LoVo (cell line): ENCODE measurements around the gene NDUFAF3.
"Not testable (repeated sequence)": the region's sequence is repeated elsewhere in the genome, so short reads cannot be mapped to it uniquely, and the experiment has no call there.

Source experiments
- DNase-seq: peaks from one replicate; pipeline ENCODE4 v3.0.0-alpha.2; 2016; ENCODE audit warnings: low spot score

NDUFAF3 gene

GRCh38 chr3:48999085-48999858 is 22.6 kb upstream of the NDUFAF3 start:
- no peak for DNase-seq

GRCh38 chr3:49001155-49001554 is 20.8 kb upstream of the NDUFAF3 start:
- DNase-seq: no peak

DNA sequence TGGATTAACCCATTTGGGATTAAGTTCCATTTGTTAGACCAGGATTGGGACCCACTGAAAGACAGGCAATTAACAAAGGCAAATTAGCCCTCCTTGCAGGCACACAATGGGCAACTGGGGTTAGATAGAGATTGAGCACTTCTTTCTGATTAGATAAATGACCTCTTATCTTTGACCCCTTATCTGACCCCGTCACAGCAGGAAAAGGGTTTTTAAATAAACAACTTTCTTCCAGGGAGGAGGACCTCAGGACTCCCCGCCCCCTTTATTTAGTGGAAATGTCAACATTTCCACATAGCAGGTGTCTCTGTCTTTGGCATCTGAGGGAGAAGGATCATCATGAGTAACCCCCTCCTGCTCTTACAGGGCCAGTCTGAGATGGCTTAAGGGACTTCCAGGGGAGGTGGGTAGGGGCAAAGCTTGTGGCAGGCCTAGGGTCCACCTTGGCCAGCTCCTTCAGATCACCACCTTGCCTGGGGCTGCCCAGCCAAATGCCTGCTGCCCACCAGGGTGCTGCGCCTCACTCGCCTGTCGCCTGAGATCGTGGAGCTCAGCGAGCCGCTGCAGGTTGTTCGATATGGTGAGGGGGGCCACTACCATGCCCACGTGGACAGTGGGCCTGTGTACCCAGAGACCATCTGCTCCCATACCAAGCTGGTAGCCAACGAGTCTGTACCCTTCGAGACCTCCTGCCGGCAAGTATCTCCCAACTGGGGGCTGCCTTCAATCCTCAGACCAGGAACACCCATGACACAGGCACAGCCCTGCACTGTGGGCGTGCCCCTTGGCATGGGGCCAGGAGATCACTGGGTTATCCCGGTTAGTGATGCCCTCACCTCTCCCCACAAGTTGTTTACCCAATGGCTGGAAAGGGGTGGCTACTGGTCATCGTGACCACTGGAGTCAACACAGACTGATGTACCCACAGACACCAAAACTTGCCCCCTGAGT is 17.3 kb upstream of the NDUFAF3 start:
- DNase-seq: peak; percentile 47

GRCh38 chr3:49005303-49005680 is 16.6 kb upstream of the NDUFAF3 start:
- DNase-seq: no peak

GRCh38 chr3:49005998-49006397 is 15.9 kb upstream of the NDUFAF3 start:
- DNase-seq: no peak

DNA sequence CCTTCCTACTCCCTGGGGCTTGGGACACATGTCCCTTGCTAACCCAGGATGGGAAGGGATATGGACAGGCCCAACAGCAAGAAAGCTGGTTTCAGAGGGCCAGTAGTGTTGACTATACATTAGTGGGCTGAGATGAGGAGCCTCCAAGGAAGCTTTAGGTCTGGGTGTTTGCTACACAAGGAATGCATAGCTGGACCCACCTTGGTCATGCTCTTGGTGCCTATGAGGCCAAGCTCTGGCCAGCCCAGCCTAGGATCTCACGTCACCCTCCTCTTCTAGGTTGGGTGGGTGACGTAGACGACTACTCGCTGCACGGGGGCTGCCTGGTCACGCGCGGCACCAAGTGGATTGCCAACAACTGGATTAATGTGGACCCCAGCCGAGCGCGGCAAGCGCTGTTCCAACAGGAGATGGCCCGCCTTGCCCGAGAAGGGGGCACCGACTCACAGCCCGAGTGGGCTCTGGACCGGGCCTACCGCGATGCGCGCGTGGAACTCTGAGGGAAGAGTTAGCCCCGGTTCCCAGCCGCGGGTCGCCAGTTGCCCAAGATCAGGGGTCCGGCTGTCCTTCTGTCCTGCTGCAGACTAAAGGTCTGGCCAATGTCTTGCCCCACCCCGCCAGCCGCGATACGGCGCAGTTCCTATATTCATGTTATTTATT is 15.4 kb upstream of the NDUFAF3 start:
- DNase-seq: no peak

DNA sequence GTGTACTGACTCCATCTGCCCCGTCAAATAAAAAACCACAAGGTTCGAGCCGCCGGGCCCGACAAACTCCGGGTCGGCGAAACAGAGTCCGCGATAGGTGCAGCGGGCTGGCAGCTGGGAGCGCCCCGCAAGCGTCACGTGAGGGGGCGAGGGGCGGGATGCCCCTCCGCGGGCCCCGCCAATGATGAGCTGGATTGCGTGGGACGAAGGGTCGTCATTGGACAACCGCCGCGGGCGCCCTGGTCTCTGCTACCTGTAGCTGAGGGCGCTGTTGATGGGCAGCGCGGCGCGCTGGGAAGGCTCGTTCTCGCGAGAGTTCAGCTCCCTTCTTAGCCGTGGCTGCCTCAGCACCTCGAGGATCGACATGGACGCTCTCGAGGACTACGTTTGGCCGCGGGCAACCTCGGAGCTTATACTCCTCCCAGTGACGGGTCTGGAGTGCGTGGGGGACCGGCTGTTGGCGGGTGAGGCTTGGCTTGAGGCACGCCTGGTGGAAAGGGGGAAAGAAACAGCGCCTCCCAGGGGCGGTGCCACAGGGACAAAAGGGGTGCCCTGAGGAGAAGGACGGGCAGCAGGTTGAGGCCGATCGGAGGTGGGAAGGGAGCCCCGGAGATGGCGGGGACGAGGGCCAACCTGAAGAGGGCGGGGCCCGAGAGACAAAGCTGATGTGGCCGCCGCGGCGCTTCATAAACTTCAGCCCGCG is 14.7 kb upstream of the NDUFAF3 start, which contains the start of gene WDR6:
WDR6 (plus strand) TSS at position 324 of the 703 bp plus-strand sequence; CDS start at position 365, 41 bp downstream.
- DNase-seq: peak; percentile 99

DNA sequence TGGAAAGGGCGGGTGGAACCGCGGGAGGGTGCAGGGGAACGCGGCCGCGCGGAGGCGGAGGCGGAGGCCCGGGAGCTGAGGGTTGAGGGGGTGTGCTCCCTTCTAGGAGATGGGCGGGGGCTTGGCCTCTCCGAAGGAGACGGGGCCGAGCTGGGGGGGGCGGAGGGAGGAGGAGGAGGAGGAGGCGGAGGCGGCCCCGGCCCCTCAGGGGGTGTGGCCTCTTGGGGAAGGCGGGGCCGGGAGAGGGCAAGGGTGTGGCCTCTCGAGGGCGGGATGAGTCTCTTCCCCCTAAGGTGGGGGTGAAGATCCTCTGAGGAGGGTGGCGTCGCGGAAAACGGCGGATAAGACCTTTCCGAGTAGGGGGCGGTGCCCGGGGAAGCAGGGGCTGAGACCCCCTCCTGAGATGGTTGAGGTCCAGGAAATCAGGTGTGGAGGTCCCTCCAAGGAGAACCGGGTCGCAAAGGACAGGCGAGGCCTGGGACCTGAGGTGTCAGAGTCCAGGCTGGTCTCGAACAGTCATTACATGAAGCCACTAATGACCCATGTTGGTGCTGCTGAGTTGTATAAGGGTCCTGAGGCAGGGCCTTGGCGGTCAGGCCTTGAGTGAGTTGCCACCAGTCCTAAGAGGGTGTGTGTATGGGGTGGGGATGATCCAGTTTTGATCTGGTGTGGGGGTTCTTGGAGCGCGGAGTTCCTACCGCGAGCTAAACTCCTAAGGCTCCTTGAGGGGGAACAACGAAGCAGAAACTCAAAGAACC is 14.0 kb upstream of the NDUFAF3 start:
- peak; percentile 80 for DNase-seq

DNA sequence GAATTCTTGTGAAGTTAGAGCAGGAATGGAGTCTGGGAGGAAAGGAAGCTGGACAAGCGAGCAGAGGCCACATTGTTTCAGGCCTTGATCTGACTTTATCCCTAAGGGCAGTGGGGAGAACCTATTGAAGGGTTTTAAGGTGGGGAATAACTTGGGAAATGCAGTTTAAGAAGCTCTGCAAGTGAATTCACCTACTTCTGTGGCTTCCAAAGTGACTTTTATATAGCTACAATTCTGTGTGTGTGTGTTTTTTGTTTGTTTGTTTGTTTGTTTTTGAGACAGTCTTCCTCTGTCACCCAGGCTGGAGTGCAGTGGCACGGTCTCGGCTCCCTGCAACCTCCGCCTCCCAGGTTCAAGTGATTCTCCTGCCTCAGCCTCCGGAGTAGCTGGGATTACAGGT is 13.3 kb upstream of the NDUFAF3 start:
- DNase-seq: not testable (repeated sequence)

- no peak for DNase-seq
These were observed 12.5 kb upstream of the NDUFAF3 start for GRCh38 chr3:49009396-49009795.

GRCh38 chr3:49012441-49013017 is 9.4 kb upstream of the NDUFAF3 start:
- DNase-seq: no peak

GRCh38 chr3:49013113-49013737 is 8.7 kb upstream of the NDUFAF3 start:
- no peak for DNase-seq

DNA sequence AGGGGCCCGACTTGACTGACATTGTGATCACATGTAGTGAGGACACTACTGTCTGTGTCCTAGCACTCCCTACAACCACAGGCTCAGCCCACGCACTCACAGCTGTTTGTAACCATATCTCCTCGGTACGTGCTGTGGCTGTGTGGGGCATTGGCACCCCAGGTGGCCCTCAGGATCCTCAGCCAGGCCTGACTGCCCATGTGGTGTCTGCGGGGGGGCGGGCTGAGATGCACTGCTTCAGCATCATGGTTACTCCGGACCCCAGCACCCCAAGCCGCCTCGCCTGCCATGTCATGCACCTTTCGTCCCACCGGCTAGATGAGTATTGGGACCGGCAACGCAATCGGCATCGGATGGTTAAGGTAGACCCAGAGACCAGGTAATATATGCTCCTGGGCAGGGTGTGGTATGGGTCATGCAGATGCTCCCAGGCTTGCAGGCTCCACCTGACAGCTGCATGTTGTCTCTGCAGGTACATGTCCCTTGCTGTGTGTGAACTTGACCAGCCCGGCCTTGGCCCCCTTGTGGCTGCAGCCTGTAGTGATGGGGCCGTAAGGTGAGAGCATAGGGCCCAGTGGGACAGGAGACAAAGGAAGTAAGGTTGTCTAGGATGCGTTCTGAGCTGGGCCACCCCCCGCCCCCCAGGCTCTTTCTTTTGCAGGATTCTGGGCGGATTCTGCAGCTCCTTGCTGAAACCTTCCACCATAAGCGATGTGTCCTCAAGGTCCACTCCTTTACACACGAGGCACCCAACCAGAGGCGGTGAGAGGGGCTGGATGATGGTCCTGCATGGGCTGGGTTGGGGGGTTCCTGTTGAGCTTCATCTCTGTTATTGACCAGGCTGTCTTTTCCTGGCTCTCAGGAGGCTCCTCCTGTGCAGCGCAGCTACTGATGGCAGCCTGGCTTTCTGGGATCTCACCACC is 7.9 kb upstream of the NDUFAF3 start:
- DNase-seq: no peak

DNA sequence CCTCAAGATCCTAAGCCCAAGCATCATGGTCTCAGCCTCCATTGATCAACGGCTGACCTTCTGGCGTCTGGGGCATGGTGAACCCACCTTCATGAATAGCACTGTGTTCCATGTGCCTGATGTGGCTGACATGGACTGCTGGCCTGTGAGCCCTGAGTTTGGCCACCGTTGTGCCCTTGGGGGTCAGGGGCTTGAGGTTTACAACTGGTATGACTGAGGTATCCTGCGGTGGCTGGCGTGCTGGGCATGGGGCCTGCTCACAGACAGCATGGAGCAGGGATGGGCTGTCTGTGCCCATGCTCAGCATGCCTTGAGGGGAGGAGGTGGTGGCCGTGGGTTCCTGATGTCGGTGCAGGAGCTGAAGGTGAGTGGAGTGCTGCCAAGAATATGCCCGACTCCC is 6.8 kb upstream of the NDUFAF3 start:
- no peak for DNase-seq

- no peak for DNase-seq
These were observed 6.2 kb upstream of the NDUFAF3 start for GRCh38 chr3:49015765-49016164.

DNA sequence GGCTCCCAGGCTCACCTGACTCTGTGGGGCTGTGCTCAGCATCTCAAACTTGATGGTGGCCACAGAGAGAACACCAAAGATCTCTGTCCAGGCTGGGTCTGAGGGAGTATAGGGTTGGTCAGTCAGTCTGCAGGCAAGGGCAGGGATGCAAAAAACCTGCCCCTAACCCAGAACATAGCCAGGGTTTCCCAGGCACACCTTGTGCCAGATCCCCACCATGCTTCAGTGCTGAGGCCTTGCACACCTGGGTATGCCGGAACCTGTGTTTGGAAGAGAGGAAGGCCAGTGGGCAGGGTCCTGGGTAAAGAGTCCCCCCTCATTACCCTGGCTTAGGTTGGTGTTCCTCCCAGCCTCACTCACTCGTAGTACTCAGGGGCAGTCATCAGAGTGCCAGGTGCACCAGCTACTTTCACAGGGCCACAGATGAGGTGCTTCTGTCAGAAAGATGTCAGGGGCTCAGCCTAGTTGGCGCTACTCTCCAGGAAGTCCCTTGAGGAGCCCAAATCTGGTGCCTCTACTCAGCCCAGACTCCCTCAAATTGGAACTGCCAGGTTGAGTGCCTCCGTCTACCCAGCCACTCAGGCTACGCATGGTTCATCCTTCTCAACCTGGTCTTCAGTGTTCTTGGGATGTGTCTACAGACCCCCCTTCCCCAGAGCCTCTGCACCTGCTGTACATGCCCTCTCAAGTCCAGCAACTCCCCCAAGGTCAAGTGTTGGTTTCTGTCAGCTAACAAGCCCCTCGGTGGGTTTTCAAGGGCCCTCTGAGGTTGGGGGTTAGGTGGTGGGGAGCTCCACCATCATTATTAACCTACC is 5.3 kb upstream of the NDUFAF3 start:
- DNase-seq: no peak

- DNase-seq: peak; percentile 59
These were observed 4.5 kb upstream of the NDUFAF3 start for GRCh38 chr3:49017229-49017970.
